HFF-Myc (cell line): ENCODE data around the gene TP53.

ENCODE experiments used
- DNase-seq: peaks from one replicate; pipeline ENCODE4 v3.0.0-alpha.2; 2011; ENCODE audit warnings: low read depth; ENCODE audit errors: extremely low read depth
- H3K4me3 ChIP-seq: replicated peaks from 2 replicates; pipeline ENCODE4 v1.5.1; 2011; ENCODE audit warnings: low read depth, mild to moderate bottlenecking, control low read depth, low read length
- CTCF ChIP-seq: IDR thresholded peaks from 2 replicates; pipeline ENCODE4 v1.5.1; 2012; ENCODE audit warnings: mild to moderate bottlenecking, low read depth, low read length, control low read depth; ENCODE audit errors: missing control alignments

TP53 gene

DNA sequence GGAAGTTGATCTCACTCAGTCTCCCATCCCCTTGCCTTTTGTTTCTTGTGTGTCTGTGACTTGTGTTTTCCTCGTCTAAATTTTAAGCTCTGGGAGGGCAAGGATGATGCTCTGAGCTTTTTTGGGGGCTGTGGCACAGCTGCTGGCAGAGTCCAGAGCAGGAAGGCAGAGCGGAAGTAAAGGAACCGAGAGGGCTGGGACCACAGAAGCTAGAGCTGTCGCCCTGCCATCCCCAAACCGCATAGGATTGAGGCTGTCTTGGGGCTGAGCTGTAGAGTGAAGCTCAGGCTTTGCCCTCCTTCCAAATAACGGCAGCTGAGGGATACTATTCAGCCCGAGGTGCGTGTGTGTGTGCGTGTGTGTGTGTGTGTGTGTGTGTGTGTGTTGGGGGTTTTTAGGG is 26.5 kb upstream of the TP53 start:
- no peak for TF ChIP-seq CTCF
- no peak overlapping the region for H3K4me3 ChIP-seq
- no peak for DNase-seq

GRCh38 chr17:7712111-7712771 is 25.0 kb upstream of the TP53 start:
- no peak overlapping the region for H3K4me3 ChIP-seq
- no peak for DNase-seq
- no peak for TF ChIP-seq CTCF

GRCh38 chr17:7711051-7711755 is 23.9 kb upstream of the TP53 start:
- DNase-seq, result no peak
- TF ChIP-seq CTCF, result no peak
- H3K4me3 ChIP-seq, result no peak overlapping the region

DNA sequence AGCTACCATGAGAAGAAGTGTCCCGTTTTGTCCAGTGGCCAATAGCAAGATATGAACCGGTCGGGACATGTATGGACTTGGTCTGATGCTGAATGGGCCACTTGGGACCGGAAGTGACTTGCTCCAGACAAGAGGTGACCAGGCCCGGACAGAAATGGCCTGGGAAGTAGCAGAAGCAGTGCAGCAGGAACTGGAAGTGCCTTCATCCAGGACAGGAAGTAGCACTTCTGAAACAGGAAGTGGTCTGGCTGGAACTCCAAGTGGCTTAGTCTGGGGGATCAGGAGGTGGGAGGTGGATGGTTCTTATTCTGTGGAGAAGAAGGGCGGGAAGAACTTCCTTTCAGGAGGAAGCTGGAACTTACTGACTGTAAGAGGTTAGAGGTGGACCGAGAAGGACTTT is 23.0 kb upstream of the TP53 start:
- TF ChIP-seq CTCF, result no peak
- no peak overlapping the region for H3K4me3 ChIP-seq
- no peak for DNase-seq

GRCh38 chr17:7709031-7709430 is 21.7 kb upstream of the TP53 start:
- no peak for DNase-seq
- TF ChIP-seq CTCF, result no peak
- H3K4me3 ChIP-seq, result no peak overlapping the region

DNA sequence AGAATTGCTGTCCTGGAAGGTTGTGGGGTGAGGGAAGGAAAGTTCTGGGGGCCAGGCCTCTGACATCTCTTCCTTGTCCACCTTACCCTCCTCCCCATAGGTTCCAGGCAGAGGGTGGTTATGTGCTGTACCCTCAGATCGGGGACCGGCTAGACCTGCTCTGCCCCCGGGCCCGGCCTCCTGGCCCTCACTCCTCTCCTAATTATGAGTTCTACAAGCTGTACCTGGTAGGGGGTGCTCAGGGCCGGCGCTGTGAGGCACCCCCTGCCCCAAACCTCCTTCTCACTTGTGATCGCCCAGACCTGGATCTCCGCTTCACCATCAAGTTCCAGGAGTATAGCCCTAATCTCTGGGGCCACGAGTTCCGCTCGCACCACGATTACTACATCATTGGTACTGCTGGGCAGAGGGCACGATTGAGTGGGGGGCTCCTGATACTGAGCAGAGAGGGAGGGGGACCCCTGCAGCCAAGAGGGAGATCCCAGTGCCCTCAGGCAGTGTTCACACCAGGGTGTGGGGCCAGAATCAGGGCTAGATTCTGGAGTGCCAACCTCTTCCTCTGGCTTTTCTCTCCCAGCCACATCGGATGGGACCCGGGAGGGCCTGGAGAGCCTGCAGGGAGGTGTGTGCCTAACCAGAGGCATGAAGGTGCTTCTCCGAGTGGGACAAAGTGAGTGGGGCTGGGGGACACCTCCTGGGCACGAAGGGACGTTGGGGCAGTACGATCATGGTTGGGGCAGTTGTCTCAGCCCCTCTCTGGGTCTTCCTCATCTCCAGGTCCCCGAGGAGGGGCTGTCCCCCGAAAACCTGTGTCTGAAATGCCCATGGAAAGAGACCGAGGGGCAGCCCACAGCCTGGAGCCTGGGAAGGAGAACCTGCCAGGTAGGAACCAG is 20.8 kb upstream of the TP53 start:
- DNase-seq, result no peak
- no peak for TF ChIP-seq CTCF
- no peak overlapping the region for H3K4me3 ChIP-seq
